Mesothelial cell of epicardium (in vitro differentiated cells): ENCODE measurements around the gene AOPEP. TPM values are rescaled to one million over a fixed set of nuclear protein-coding genes. Genes with fewer than 3 reads are reported as not detected.
"Not testable (repeated sequence)": the region's sequence is repeated elsewhere in the genome, so short reads cannot be mapped to it uniquely, and the experiment has no call there.

ENCODE experiments used
- DNase-seq, 2 experiments: peaks; one replicate each; pipeline ENCODE4 v3.0.0; 2021; ENCODE audit warnings: low spot score in 2 of 2; ENCODE audit not compliant: unreplicated experiment in 2 of 2
- H3K27ac Mint-ChIP-seq: 2 replicates; pipeline ENCODE4 v1.8.0; 2021; ENCODE audit warnings: mixed read lengths
- H3K27me3 Mint-ChIP-seq: 2 replicates; pipeline ENCODE4 v1.8.0; 2021; ENCODE audit warnings: low read depth, mixed read lengths
- H3K36me3 Mint-ChIP-seq: 2 replicates; pipeline ENCODE4 v1.8.0; 2021; ENCODE audit warnings: mixed read lengths
- H3K4me1 Mint-ChIP-seq: 2 replicates; pipeline ENCODE4 v1.8.0; 2021; ENCODE audit warnings: mixed read lengths
- H3K4me3 Mint-ChIP-seq: 2 replicates; pipeline ENCODE4 v1.8.0; 2021; ENCODE audit warnings: mild to moderate bottlenecking, moderate library complexity, mixed read lengths
- H3K9me3 Mint-ChIP-seq: 2 replicates; pipeline ENCODE4 v1.8.0; 2021; ENCODE audit warnings: mixed read lengths
- total RNA-seq: library from RNA; stranded (reverse); gene quantifications from 3 replicates; pipeline ENCODE4 v1.2.1, GENCODE V29; 2021
- TF ChIP-seq, protein P1 (sequence below): fragments of 200-600 bp; sonication (generic); IDR thresholded peaks from one replicate; pipeline ENCODE4 v1.5.0; 2021; ENCODE audit warnings: antibody characterized with exemption; ENCODE audit not compliant: unreplicated experiment

AOPEP gene
- total RNA-seq, 1 donor from 2014 or later, result 63.0 TPM

DNA sequence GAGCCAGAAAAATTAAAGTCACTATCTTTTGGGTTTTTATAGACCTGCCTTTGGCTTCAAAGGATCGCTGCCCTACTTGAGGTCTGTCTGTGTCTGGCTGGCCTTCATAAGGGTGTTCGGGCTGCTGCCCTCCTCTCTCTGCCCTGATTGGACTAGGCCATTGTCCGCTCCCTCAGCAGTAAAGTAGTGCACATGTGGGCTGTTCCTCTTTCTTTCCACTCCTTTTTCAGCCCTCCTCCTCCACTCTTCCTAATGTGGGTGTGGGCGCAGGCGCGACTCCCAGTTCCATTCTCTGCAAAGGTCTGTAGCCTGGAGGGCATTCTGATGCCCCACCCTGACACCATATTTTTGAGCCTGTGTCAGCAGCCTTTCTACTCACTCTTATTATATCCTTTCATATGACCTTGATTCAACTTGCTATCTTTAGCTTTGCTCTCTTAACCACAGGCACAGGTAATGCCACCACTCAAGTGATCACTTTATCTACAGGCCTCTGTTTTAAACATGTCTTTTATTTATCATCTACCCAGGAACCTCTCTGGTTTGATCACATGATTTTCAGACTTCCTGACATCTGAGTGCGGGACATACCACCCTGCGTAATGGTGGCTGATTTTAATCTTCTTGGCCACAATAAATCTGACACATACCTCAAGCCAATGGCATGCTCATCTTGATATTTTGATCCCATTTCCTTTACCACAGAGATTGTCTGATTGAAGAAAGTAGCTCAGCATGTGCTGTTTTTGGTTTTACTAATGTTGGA lies 144.5 kb downstream of the AOPEP start:
- Mint-ChIP-seq H3K27me3 (no peaks in the 10 kb centered on the region), H3K36me3 (no peaks in the 10 kb centered on the region), H3K27ac (peak overlapping the region; percentile 86), H3K4me3 (no peak overlapping the region), H3K4me1 (peaks cover 74% of the 10 kb centered on the region), H3K9me3 (no peaks in the 10 kb centered on the region)
- TF ChIP-seq, protein P1, sequence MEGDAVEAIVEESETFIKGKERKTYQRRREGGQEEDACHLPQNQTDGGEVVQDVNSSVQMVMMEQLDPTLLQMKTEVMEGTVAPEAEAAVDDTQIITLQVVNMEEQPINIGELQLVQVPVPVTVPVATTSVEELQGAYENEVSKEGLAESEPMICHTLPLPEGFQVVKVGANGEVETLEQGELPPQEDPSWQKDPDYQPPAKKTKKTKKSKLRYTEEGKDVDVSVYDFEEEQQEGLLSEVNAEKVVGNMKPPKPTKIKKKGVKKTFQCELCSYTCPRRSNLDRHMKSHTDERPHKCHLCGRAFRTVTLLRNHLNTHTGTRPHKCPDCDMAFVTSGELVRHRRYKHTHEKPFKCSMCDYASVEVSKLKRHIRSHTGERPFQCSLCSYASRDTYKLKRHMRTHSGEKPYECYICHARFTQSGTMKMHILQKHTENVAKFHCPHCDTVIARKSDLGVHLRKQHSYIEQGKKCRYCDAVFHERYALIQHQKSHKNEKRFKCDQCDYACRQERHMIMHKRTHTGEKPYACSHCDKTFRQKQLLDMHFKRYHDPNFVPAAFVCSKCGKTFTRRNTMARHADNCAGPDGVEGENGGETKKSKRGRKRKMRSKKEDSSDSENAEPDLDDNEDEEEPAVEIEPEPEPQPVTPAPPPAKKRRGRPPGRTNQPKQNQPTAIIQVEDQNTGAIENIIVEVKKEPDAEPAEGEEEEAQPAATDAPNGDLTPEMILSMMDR, result no peak
- no peak for DNase-seq

DNA sequence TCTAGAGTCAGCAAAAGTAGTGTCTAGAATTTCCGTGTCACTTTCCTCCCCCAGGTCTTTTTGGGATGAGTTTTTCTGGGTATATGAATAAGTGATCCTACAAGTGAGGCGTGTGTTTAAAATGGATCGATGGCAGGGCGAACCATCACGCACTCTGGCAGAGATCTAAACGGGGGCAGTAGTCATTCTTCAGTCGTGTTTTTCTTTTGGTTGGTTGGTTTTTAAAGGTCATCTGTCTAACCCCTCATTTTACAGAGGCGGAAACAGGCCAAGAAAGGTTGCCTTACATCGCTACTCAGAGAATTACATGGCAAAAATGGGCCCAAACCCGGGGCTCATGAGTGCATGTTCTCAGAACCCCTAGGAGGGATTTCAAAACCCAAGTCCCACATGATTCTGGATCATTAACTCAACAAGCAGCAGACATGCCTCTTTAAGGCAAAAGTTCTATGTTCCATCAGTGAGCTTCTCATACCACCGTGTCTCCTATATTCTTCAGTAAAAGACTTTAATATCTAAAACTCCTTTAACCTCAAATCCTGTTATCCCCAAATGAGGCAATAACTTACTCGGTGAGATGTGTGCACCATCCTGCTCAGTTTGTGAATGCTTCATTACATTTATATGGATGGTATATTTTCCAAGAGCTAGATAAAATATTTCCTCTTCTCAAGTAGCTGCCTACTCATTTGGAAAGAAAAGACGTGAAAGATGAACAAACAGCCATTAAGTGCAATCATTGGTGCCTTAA lies 145.8 kb downstream of the AOPEP start:
- peak overlapping the region; percentile 79 for H3K27ac Mint-ChIP-seq
- H3K4me1 Mint-ChIP-seq, result peaks cover 64% of the 10 kb centered on the region
- H3K9me3 Mint-ChIP-seq, result no peaks in the 10 kb centered on the region

DNA sequence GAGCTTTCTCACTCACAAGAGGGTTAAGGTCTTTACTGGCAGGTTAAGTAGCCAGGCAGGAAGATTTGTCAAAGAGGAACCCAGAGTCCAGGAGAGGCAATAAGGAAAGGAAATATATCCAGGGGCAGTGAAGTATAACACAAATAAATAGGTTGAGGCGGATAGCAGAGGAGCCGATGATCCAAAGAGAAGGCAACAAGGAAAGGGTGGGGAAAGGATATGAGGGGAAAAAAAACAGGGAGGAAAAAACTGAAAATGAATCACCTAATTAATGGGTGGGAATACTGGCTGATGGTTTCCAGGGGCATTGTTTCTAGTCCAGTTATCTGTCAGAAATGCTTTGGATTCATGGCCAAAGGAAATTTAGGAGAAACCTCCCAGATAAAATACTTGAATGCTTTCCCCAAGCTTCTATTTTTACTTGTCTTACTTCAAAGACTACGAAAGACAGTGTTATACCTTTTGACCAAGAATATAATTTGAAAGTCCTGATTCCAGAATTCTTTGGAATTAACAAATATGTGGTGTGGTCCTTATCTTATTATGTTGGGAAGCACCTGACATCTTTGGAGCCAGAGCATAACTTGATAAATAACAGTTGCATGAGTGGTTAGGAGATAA lies 146.5 kb downstream of the AOPEP start:
- Mint-ChIP-seq H3K4me3 (no peak overlapping the region), H3K9me3 (no peaks in the 10 kb centered on the region), H3K36me3 (no peaks in the 10 kb centered on the region), H3K27ac (peak overlapping the region; percentile 79), H3K27me3 (no peaks in the 10 kb centered on the region), H3K4me1 (peaks cover 56% of the 10 kb centered on the region)
- DNase-seq, result no peak
- TF ChIP-seq, protein P1, result no peak

More for the DNA sequence above, 145.8 kb downstream of the AOPEP start:
- Mint-ChIP-seq H3K36me3 (no peaks in the 10 kb centered on the region), H3K4me3 (no peak overlapping the region), H3K27me3 (no peaks in the 10 kb centered on the region)
- TF ChIP-seq, protein P1, result no peak
- DNase-seq, result no peak

DNA sequence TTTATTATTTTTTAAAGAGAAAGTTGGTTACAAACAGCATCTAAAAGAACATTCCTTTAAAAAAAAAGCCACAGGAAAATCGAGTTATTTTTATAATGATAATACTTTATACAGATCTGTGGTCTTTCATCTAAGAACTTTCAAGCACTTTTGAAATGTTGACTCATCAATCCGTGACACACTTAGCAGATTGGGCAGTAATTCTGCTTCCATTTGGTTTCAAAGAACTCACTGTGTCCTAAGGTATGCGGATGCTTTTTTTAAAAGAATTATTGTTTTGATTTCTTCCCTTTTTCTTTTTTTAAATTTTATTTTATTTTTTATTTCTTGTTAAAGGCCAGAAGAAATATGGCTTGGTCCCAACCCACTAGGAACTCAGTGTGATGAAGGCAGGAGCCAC lies 147.8 kb downstream of the AOPEP start:
- no peak overlapping the region for H3K4me3 Mint-ChIP-seq
- H3K4me1 Mint-ChIP-seq, result peaks cover 56% of the 10 kb centered on the region
- no peak for DNase-seq
- H3K36me3 Mint-ChIP-seq, result no peaks in the 10 kb centered on the region
- H3K27me3 Mint-ChIP-seq, result no peaks in the 10 kb centered on the region
- TF ChIP-seq, protein P1, result no peak
- peak overlapping the region; percentile 69 for H3K27ac Mint-ChIP-seq
- no peaks in the 10 kb centered on the region for H3K9me3 Mint-ChIP-seq

DNA sequence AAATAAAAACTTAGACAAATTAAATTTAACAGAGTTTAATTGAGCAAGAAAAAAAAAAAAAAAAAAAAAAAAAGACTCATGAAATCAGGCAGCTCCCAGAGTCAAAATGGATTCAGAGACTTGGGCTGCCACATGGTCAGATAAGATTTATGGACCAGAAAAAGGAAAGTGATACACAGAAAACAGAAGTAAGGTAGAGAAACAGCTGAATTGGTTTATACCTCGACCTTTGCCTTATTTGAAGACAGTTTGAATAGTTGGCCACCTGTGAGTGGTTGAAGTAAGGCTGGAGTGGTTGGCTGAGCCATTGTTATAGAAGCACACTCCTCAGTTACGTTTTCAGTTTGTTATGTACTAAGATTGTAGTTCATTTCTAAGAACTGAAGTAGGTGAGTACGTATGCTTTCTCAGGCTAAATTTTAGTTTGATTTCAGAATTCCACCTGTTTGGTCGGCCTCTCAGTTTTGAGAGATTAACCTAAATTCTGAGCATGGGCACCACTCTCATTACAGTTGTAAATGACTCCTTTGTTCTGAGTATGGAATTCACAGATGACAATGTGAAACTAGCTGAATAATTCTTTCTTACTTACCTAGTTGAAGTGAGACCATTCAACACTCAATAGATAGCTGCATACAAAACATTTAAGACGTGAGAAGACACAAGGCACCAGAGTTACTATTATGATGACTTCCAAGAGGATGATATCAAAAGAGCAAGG lies 149.0 kb downstream of the AOPEP start:
- no peaks in the 10 kb centered on the region for H3K27me3 Mint-ChIP-seq
- no peaks in the 10 kb centered on the region for H3K9me3 Mint-ChIP-seq
- DNase-seq, result no peak
- no peaks in the 10 kb centered on the region for H3K36me3 Mint-ChIP-seq
- H3K4me3 Mint-ChIP-seq, result no peak overlapping the region
- peak overlapping the region; percentile 56 for H3K27ac Mint-ChIP-seq
- peaks cover 57% of the 10 kb centered on the region for H3K4me1 Mint-ChIP-seq
- TF ChIP-seq, protein P1, result no peak

- peaks cover 53% of the 10 kb centered on the region for H3K4me1 Mint-ChIP-seq
- H3K27ac Mint-ChIP-seq, result peak overlapping the region; percentile 83
- not testable (repeated sequence) for H3K27me3 Mint-ChIP-seq, H3K9me3 Mint-ChIP-seq, H3K36me3 Mint-ChIP-seq, DNase-seq, H3K4me3 Mint-ChIP-seq
Observed at GRCh38 chr9:94878804-94879203, 152.3 kb downstream of the AOPEP start.
